ENCODE data around the gene EHMT1. TPM values are rescaled to one million over a fixed set of nuclear protein-coding genes. Genes with fewer than 3 reads are reported as not detected.

Gene EHMT1
- total and polyA plus RNA-seq, 2 of the 8 experiments (the other 6 are each of a cell fraction or from before 2014, with no cell fraction given): 95.7 to 163 TPM

- Histone ChIP-seq H3K79me1 (ENCODE audit: low read depth, low read length) (peaks cover 14% of the 10 kb centered on the region), H2BK15ac (ENCODE audit: low read length) (no peak overlapping the region), H3K14ac (ENCODE audit: insufficient read length) (no peak overlapping the region), H3K27ac (ENCODE audit: low read depth, low read length) (no peak overlapping the region), H3K4me2 (ENCODE audit: insufficient read depth in 1 of 2, low read depth in 2 of 2, low read length in 2 of 2) (no peak overlapping the region), H2AK5ac (ENCODE audit: low read depth, low read length) (no peak overlapping the region), H3K23me2 (ENCODE audit: low read depth, low read length) (no peaks in the 10 kb centered on the region), H3K4me1 (replicated peaks in 1 of 4; ENCODE audit: control insufficient read depth in 3 of 4, insufficient read depth in 4 of 4, low read length in 3 of 4) (peaks cover 0 to 11% (median under 1%) of the 10 kb centered on the region in 4 experiments; a peak in 5 of 7 replicates), H3K9ac (replicated peaks in 1 of 4; ENCODE audit: extremely low read depth in 1 of 4, low read depth in 3 of 4, low read length in 3 of 4) (no peak overlapping the region), H3K27me3 (replicated peaks in 1 of 4; ENCODE audit: control insufficient read depth in 3 of 4, extremely low read depth in 1 of 4, insufficient read depth in 3 of 4, low read length in 3 of 4) (no peaks in the 10 kb centered on the region), H2AFZ (ENCODE audit: low read length) (no peak overlapping the region), H2BK12ac (ENCODE audit: low read depth, low read length) (no peak overlapping the region), H2BK120ac (replicated peaks; ENCODE audit: low read depth, low read length) (no peak overlapping the region), H3K23ac (ENCODE audit: insufficient read length) (no peak overlapping the region), H3K9me3 (ENCODE audit: insufficient read depth in 2 of 2, low read depth in 1 of 2, low read length in 1 of 2) (no peaks in the 10 kb centered on the region), H2BK5ac (ENCODE audit: low read depth, low read length) (no peak overlapping the region), H2BK20ac (ENCODE audit: low read length) (no peak overlapping the region), H4K8ac (ENCODE audit: extremely low read depth, insufficient read depth, low read length) (no peak overlapping the region), H4K5ac (ENCODE audit: insufficient read length, low read depth, low read length) (no peak overlapping the region), H4K20me1 (replicated peaks in 1 of 2; ENCODE audit: control insufficient read depth in 1 of 2, insufficient read depth in 2 of 2, low read length in 2 of 2) (peaks cover 12 to 21% of the 10 kb centered on the region in 2 experiments), H3K4me3 (ENCODE audit: extremely low read depth in 1 of 4, insufficient read depth in 2 of 4, low read depth in 3 of 4, low read length in 4 of 4) (no peak overlapping the region), H4K91ac (replicated peaks; ENCODE audit: insufficient read length, low read length) (no peak overlapping the region), H3K4ac (replicated peaks; ENCODE audit: insufficient read length, low read depth, low read length) (no peak overlapping the region), H3K36me3 (ENCODE audit: control insufficient read depth in 2 of 4, insufficient read depth in 4 of 4, low read length in 3 of 4) (no peaks in the 10 kb centered on the region), H3K56ac (replicated peaks; ENCODE audit: insufficient read length, low read depth, low read length) (no peak overlapping the region), H3K18ac (ENCODE audit: extremely low read depth, low read length) (no peak overlapping the region; the same call in 1 of the 2 replicates), H3K79me2 (ENCODE audit: control insufficient read depth in 1 of 2, insufficient read depth in 2 of 2, low read length in 2 of 2) (peaks cover 64 to 99% of the 10 kb centered on the region in 2 experiments)
- FAIRE-seq (no peak), DNase-seq (ENCODE audit: low read depth in 1 of 2, low spot score in 2 of 2) (no peak)
- ChIA-PET POLR2A (ENCODE audit: partially characterized antibody) (interaction anchor here (0.6 to 3.0 kb wide), 8 partner anchors 7 to 46 kb away, joined by 3 to 12 read pairs (median 4); partner anchors contain the start of gene EHMT1), CTCF (ENCODE audit: partially characterized antibody) (interaction anchor here (0.6 to 1.4 kb wide), 4 partner anchors 21 to 69 kb away, joined by 3 to 4 read pairs (median 4); no protein-coding TSS in a partner anchor)
- WGBS, 2 experiments (ENCODE audit: extremely low coverage in 1 of 2, insufficient coverage in 1 of 2, insufficient read length in 1 of 2, insufficient replicate concordance in 2 of 2, low coverage in 1 of 2, low lambda C conversion rate in 2 of 2, missing lambda C conversion rate in 1 of 2): 97% methylated on average over 4 of the region's 4 CpGs; no CpG with 5 or more reads in 1 of the 2 experiments
- TF ChIP-seq KDM4A (IDR thresholded peaks at IDR 0.05; ENCODE audit: low read depth, low read length, severe bottlenecking) (no peak), TCF12 (IDR thresholded peaks at IDR 0.05; ENCODE audit: low read depth, low read length) (no peak), SP1 (IDR thresholded peaks at IDR 0.05; ENCODE audit: low read depth, low read length) (no peak), SUZ12 (IDR thresholded peaks at IDR 0.05; ENCODE audit: low read length) (no peak), EGR1 (IDR thresholded peaks at IDR 0.05; ENCODE audit: borderline replicate concordance, low read depth, low read length) (no peak), KDM5A (IDR thresholded peaks at IDR 0.05; ENCODE audit: low read length) (no peak), RBBP5 (IDR thresholded peaks at IDR 0.05; ENCODE audit: borderline replicate concordance, low read depth, low read length) (no peak), HDAC6 (IDR thresholded peaks at IDR 0.05; ENCODE audit: low read depth, low read length) (no peak), CTBP2 (IDR thresholded peaks at IDR 0.05; ENCODE audit: borderline replicate concordance, insufficient read depth, insufficient read length, low read length) (no peak), ASH2L (IDR thresholded peaks at IDR 0.05; ENCODE audit: low read length) (no peak), ZNF274 (IDR thresholded peaks at IDR 0.05; ENCODE audit: borderline replicate concordance, extremely low read depth, low read length) (no peak)
- TF ChIP-seq, protein P1, sequence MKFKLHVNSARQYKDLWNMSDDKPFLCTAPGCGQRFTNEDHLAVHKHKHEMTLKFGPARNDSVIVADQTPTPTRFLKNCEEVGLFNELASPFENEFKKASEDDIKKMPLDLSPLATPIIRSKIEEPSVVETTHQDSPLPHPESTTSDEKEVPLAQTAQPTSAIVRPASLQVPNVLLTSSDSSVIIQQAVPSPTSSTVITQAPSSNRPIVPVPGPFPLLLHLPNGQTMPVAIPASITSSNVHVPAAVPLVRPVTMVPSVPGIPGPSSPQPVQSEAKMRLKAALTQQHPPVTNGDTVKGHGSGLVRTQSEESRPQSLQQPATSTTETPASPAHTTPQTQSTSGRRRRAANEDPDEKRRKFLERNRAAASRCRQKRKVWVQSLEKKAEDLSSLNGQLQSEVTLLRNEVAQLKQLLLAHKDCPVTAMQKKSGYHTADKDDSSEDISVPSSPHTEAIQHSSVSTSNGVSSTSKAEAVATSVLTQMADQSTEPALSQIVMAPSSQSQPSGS (IDR thresholded peaks at IDR 0.05; ENCODE audit: low read length): no peak
Measured at GRCh38 chr9:137626464-137626863, 7.7 kb downstream of the EHMT1 start.

All from H1 (cell line).